Measurements from ENCODE around the gene ARHGAP32. TPM values are rescaled to one million over a fixed set of nuclear protein-coding genes. Genes with fewer than 3 reads are reported as not detected.

Gene ARHGAP32
- total and polyA plus RNA-seq, 7 donors, result 9.2 to 20.0 (median 12.0) TPM

GRCh38 chr11:128936606-128937251 lies 255.4 kb downstream of the ARHGAP32 start:
- TF ChIP-seq, protein P1, sequence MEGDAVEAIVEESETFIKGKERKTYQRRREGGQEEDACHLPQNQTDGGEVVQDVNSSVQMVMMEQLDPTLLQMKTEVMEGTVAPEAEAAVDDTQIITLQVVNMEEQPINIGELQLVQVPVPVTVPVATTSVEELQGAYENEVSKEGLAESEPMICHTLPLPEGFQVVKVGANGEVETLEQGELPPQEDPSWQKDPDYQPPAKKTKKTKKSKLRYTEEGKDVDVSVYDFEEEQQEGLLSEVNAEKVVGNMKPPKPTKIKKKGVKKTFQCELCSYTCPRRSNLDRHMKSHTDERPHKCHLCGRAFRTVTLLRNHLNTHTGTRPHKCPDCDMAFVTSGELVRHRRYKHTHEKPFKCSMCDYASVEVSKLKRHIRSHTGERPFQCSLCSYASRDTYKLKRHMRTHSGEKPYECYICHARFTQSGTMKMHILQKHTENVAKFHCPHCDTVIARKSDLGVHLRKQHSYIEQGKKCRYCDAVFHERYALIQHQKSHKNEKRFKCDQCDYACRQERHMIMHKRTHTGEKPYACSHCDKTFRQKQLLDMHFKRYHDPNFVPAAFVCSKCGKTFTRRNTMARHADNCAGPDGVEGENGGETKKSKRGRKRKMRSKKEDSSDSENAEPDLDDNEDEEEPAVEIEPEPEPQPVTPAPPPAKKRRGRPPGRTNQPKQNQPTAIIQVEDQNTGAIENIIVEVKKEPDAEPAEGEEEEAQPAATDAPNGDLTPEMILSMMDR (IDR thresholded peaks at IDR 0.05), result no peak
- TF ChIP-seq POLR2AphosphoS5 (IDR thresholded peaks at IDR 0.05) (no peak), POLR2A (IDR thresholded peaks at IDR 0.05) (no peak), EP300 (IDR thresholded peaks at IDR 0.05) (no peak)
- H3K9me3 ChIP-seq, result no peaks in the 10 kb centered on the region
- 86 to 89% methylated on average over 16 of the region's 16 CpGs for WGBS, 2 donors

GRCh38 chr11:128934926-128935325 lies 257.2 kb downstream of the ARHGAP32 start:
- H3K27me3 ChIP-seq, result peaks cover 0 to 3% (median 0%) of the 10 kb centered on the region in 3 donors
- 89 to 93% methylated on average over 10 of the region's 10 CpGs for WGBS, 2 donors
- H3K9me3 ChIP-seq, result no peaks in the 10 kb centered on the region
- DNase-seq, result no peak
- TF ChIP-seq EP300 (IDR thresholded peaks at IDR 0.05), result no peak
- no peak for TF ChIP-seq POLR2AphosphoS5 (IDR thresholded peaks at IDR 0.05)
- no peak for TF ChIP-seq POLR2A (IDR thresholded peaks at IDR 0.05)
- TF ChIP-seq, protein P1 (IDR thresholded peaks at IDR 0.05), result no peak
- intact Hi-C loops (cut with DNase I), result no loop called here
- H3K4me1 ChIP-seq, result no peaks in the 10 kb centered on the region
- no peaks in the 10 kb centered on the region for H3K36me3 ChIP-seq
- no peak overlapping the region for H3K27ac ChIP-seq
- H3K4me3 ChIP-seq, result no peak overlapping the region

More at GRCh38 chr11:128936606-128937251, 255.4 kb downstream of the ARHGAP32 start:
- no peaks in the 10 kb centered on the region for H3K4me1 ChIP-seq
- H3K27ac ChIP-seq, result no peak overlapping the region
- intact Hi-C loops (cut with DNase I), result no loop called here
- no peak for DNase-seq
- no peak overlapping the region for H3K4me3 ChIP-seq
- peaks cover 0 to 3% (median 0%) of the 10 kb centered on the region in 3 donors for H3K27me3 ChIP-seq
- no peaks in the 10 kb centered on the region for H3K36me3 ChIP-seq

DNA sequence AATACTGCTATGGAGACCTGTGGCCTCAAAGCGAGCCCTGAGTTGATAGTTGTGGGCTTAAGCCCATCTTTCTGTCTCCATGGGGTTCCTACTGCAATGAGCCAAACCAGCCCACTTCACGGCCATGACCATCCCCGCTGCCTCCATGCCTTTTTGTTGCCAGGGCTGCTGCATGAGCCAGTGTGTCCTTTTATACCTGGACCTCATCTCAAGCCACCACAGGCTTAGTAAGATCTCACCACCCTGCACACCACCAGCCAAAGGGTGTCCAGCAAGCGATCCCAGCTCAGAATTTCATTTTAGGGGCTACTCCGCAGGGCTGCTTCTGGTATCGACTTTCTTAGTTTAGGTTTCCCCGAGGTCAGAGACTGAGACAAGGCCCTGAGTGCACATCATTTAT lies 257.8 kb downstream of the ARHGAP32 start:
- no peak for DNase-seq
- H3K27me3 ChIP-seq, result peaks cover 0 to 3% (median 0%) of the 10 kb centered on the region in 3 donors
- intact Hi-C loops (cut with DNase I), result no loop called here
- TF ChIP-seq POLR2AphosphoS5 (IDR thresholded peaks at IDR 0.05) (no peak), EP300 (IDR thresholded peaks at IDR 0.05) (no peak), POLR2A (IDR thresholded peaks at IDR 0.05) (no peak)
- TF ChIP-seq, protein P1 (IDR thresholded peaks at IDR 0.05), result no peak
- no peaks in the 10 kb centered on the region for H3K4me1 ChIP-seq
- 92 to 94% methylated on average over 7 of the region's 7 CpGs for WGBS, 2 donors
- no peak overlapping the region for H3K27ac ChIP-seq
- no peak overlapping the region for H3K4me3 ChIP-seq
- no peaks in the 10 kb centered on the region for H3K9me3 ChIP-seq
- no peaks in the 10 kb centered on the region for H3K36me3 ChIP-seq

DNA sequence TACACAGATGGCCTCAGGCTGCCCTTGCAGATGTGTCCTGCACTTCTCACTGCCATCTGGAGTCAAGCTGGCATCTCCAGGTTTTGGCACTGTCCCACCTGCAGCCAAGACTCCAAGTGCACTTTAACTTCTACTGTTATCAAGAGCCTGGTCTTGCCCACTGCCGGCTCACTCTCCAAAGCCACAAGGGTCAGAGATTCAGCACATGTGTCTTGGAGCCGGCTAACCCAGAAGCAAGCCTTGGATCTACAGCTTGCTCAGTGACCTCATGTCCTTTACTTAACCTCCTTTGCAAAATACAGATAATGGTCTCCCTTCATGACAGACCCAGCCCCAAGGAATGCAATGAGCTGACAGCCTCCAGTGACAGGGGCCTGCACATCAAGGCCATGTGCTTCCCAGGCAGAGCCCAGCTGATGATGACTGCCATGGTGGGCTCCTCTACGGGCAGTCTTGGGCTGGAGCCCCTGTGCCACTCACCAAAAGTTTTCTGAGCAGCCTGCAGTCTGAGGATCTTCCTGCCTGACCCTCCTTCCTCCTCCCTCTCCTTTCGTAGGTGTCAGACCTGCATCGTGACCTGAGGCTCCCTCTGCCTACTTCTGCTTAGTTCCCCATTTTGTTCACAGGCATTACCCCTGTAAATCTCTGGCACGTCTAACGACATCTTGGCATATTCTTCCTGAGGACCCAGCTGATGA lies 258.5 kb downstream of the ARHGAP32 start:
- DNase-seq, result no peak
- Histone ChIP-seq H3K36me3 (no peaks in the 10 kb centered on the region), H3K4me1 (no peaks in the 10 kb centered on the region), H3K4me3 (no peak overlapping the region), H3K27ac (no peak overlapping the region), H3K9me3 (no peaks in the 10 kb centered on the region), H3K27me3 (peaks cover 0 to 3% (median 0%) of the 10 kb centered on the region in 3 donors)
- WGBS, 2 donors, result 91 to 94% methylated on average over 7 of the region's 7 CpGs
- intact Hi-C loops (cut with DNase I), result no loop called here
- TF ChIP-seq, protein P1 (IDR thresholded peaks at IDR 0.05), result no peak
- TF ChIP-seq POLR2AphosphoS5 (IDR thresholded peaks at IDR 0.05) (no peak), EP300 (IDR thresholded peaks at IDR 0.05) (no peak), POLR2A (IDR thresholded peaks at IDR 0.05) (no peak)
